ENCODE measurements around the gene KRT5. TPM values are rescaled to one million over a fixed set of nuclear protein-coding genes. Genes with fewer than 3 reads are reported as not detected.
"Not testable (repeated sequence)": the region's sequence is repeated elsewhere in the genome, so short reads cannot be mapped to it uniquely, and the experiment has no call there.

Gene KRT5
- total RNA-seq, 5 donors from 2014 or later (not counting 1 experiment from before 2014, with no cell fraction given), result not detected

- H3K4me1 ChIP-seq (ENCODE audit: control insufficient read depth in 1 of 2, extremely low read depth in 1 of 2, insufficient read depth in 2 of 2, low read length in 2 of 2); H3K4me1 Mint-ChIP-seq; H3K36me3 ChIP-seq (ENCODE audit: control insufficient read depth in 2 of 2, extremely low read depth in 1 of 2, insufficient read depth in 1 of 2, low read length in 1 of 2); H3K27ac Mint-ChIP-seq; POLR2A ChIA-PET; DNase-seq; H3K27ac ChIP-seq (ENCODE audit: low read length); H3K9me3 ChIP-seq; H3K4me3 Mint-ChIP-seq; H3K27me3 ChIP-seq (replicated peaks in 1 of 2; ENCODE audit: control insufficient read depth in 2 of 2, extremely low read depth in 1 of 2, insufficient read depth in 2 of 2, low read length in 1 of 2); H3K36me3 Mint-ChIP-seq; ATAC-seq (replicated peaks in 1 of 4); H3K9me3 Mint-ChIP-seq; H3K4me3 ChIP-seq (ENCODE audit: control insufficient read depth in 1 of 2, extremely low read depth in 1 of 2, low read length in 1 of 2): not testable (repeated sequence)
- H3K27me3 Mint-ChIP-seq, result peaks cover 10 to 28% of the 10 kb centered on the region in 2 donors
- CTCF ChIA-PET, result interaction anchor here in 1 of 2 donors (0.8 kb wide), 1 partner anchor 671 kb away, joined by 3 read pairs; no protein-coding TSS in a partner anchor
- 77% methylated on average over 6 of the region's 6 CpGs for WGBS (ENCODE audit: insufficient coverage)
These were observed 19.6 kb downstream of the KRT5 start for GRCh38 chr12:52500574-52500973.

GRCh38 chr12:52499806-52500560, 20.2 kb downstream of the KRT5 start:
- H3K9me3 Mint-ChIP-seq, result peaks cover 0 to 2% (median 0%) of the 10 kb centered on the region in 3 donors
- no peaks in the 10 kb centered on the region for H3K4me1 ChIP-seq (ENCODE audit: control insufficient read depth in 1 of 2, extremely low read depth in 1 of 2, insufficient read depth in 2 of 2, low read length in 2 of 2)
- H3K27me3 Mint-ChIP-seq, result peaks cover 10 to 22% of the 10 kb centered on the region in 2 donors
- H3K36me3 Mint-ChIP-seq, result no peaks in the 10 kb centered on the region
- H3K4me3 Mint-ChIP-seq, result no peak overlapping the region
- ChIA-PET POLR2A (no interaction called here), CTCF (interaction anchor here in 1 of 2 donors (0.8 kb wide), 1 partner anchor 670 kb away, joined by 3 read pairs; no protein-coding TSS in a partner anchor)
- no peak overlapping the region for H3K4me3 ChIP-seq (ENCODE audit: control insufficient read depth in 1 of 2, extremely low read depth in 1 of 2, low read length in 1 of 2)
- 60% methylated on average over 2 of the region's 5 CpGs for WGBS (ENCODE audit: insufficient coverage)
- no peak for DNase-seq
- H3K9me3 ChIP-seq, result no peaks in the 10 kb centered on the region
- H3K4me1 Mint-ChIP-seq, result peaks cover 0 to 4% (median 1%) of the 10 kb centered on the region in 3 donors
- no peak overlapping the region for H3K27ac Mint-ChIP-seq
- peaks cover 0 to 6% of the 10 kb centered on the region in 2 experiments for H3K27me3 ChIP-seq (replicated peaks in 1 of 2; ENCODE audit: control insufficient read depth in 2 of 2, extremely low read depth in 1 of 2, insufficient read depth in 2 of 2, low read length in 1 of 2)
- no peak overlapping the region for H3K27ac ChIP-seq (ENCODE audit: low read length)
- no peaks in the 10 kb centered on the region for H3K36me3 ChIP-seq (ENCODE audit: control insufficient read depth in 2 of 2, extremely low read depth in 1 of 2, insufficient read depth in 1 of 2, low read length in 1 of 2)
- no peak for ATAC-seq (replicated peaks in 1 of 4)

GRCh38 chr12:52498946-52499345, 21.2 kb downstream of the KRT5 start:
- Mint-ChIP-seq H3K4me1 (peaks cover 0 to 4% (median 1%) of the 10 kb centered on the region in 3 donors), H3K9me3 (peaks cover 0 to 2% (median 0%) of the 10 kb centered on the region in 3 donors), H3K4me3 (no peak overlapping the region), H3K27me3 (peaks cover 10 to 25% of the 10 kb centered on the region in 2 donors), H3K36me3 (no peaks in the 10 kb centered on the region), H3K27ac (no peak overlapping the region)
- Histone ChIP-seq H3K36me3 (ENCODE audit: control insufficient read depth in 2 of 2, extremely low read depth in 1 of 2, insufficient read depth in 1 of 2, low read length in 1 of 2) (no peaks in the 10 kb centered on the region), H3K27me3 (replicated peaks in 1 of 2; ENCODE audit: control insufficient read depth in 2 of 2, extremely low read depth in 1 of 2, insufficient read depth in 2 of 2, low read length in 1 of 2) (peaks cover 0 to 6% of the 10 kb centered on the region in 2 experiments), H3K9me3 (no peaks in the 10 kb centered on the region), H3K4me1 (ENCODE audit: control insufficient read depth in 1 of 2, extremely low read depth in 1 of 2, insufficient read depth in 2 of 2, low read length in 2 of 2) (no peaks in the 10 kb centered on the region), H3K4me3 (ENCODE audit: control insufficient read depth in 1 of 2, extremely low read depth in 1 of 2, low read length in 1 of 2) (no peak overlapping the region), H3K27ac (ENCODE audit: low read length) (no peak overlapping the region)
- POLR2A ChIA-PET, result interaction anchor here in 1 of 2 donors (0.6 kb wide), 1 partner anchor 269 kb away, joined by 3 read pairs; no protein-coding TSS in a partner anchor
- WGBS (ENCODE audit: insufficient coverage), result no CpG with 5 or more reads among the region's 1 CpG
- CTCF ChIA-PET, result no interaction called here
- ATAC-seq (replicated peaks in 1 of 4) (no peak), DNase-seq (no peak)

GRCh38 chr12:52497975-52498374, 22.2 kb downstream of the KRT5 start:
- Histone ChIP-seq H3K27ac (ENCODE audit: low read length) (no peak overlapping the region), H3K27me3 (replicated peaks in 1 of 2; ENCODE audit: control insufficient read depth in 2 of 2, extremely low read depth in 1 of 2, insufficient read depth in 2 of 2, low read length in 1 of 2) (peaks cover 0 to 9% of the 10 kb centered on the region in 2 experiments), H3K9me3 (no peaks in the 10 kb centered on the region), H3K4me3 (ENCODE audit: control insufficient read depth in 1 of 2, extremely low read depth in 1 of 2, low read length in 1 of 2) (no peak overlapping the region), H3K4me1 (ENCODE audit: control insufficient read depth in 1 of 2, extremely low read depth in 1 of 2, insufficient read depth in 2 of 2, low read length in 2 of 2) (no peaks in the 10 kb centered on the region), H3K36me3 (ENCODE audit: control insufficient read depth in 2 of 2, extremely low read depth in 1 of 2, insufficient read depth in 1 of 2, low read length in 1 of 2) (no peaks in the 10 kb centered on the region)
- POLR2A ChIA-PET, result no interaction called here
- Mint-ChIP-seq H3K4me1 (peaks cover 0 to 4% (median 1%) of the 10 kb centered on the region in 3 donors), H3K27me3 (peaks cover 16 to 26% of the 10 kb centered on the region in 2 donors), H3K36me3 (no peaks in the 10 kb centered on the region), H3K9me3 (peaks cover 0 to 2% (median 0%) of the 10 kb centered on the region in 3 donors), H3K4me3 (no peak overlapping the region), H3K27ac (no peak overlapping the region)
- DNase-seq, result no peak
- no peak for ATAC-seq (replicated peaks in 1 of 4)
- 87% methylated on average over 7 of the region's 7 CpGs for WGBS (ENCODE audit: insufficient coverage)
- CTCF ChIA-PET, result no interaction called here

- Histone ChIP-seq H3K9me3 (no peaks in the 10 kb centered on the region), H3K36me3 (ENCODE audit: control insufficient read depth in 2 of 2, extremely low read depth in 1 of 2, insufficient read depth in 1 of 2, low read length in 1 of 2) (no peaks in the 10 kb centered on the region), H3K27ac (ENCODE audit: low read length) (no peak overlapping the region), H3K4me3 (ENCODE audit: control insufficient read depth in 1 of 2, extremely low read depth in 1 of 2, low read length in 1 of 2) (no peak overlapping the region), H3K4me1 (ENCODE audit: control insufficient read depth in 1 of 2, extremely low read depth in 1 of 2, insufficient read depth in 2 of 2, low read length in 2 of 2) (no peaks in the 10 kb centered on the region), H3K27me3 (replicated peaks in 1 of 2; ENCODE audit: control insufficient read depth in 2 of 2, extremely low read depth in 1 of 2, insufficient read depth in 2 of 2, low read length in 1 of 2) (peaks cover 0 to 14% of the 10 kb centered on the region in 2 experiments)
- POLR2A ChIA-PET, result interaction anchor here in 1 of 2 donors (0.7 kb wide), 1 partner anchor 341 kb away, joined by 3 read pairs; no protein-coding TSS in a partner anchor
- Mint-ChIP-seq H3K27me3 (peaks cover 26 to 28% of the 10 kb centered on the region in 2 donors), H3K4me3 (no peak overlapping the region), H3K27ac (no peak overlapping the region), H3K4me1 (peaks cover 0 to 4% (median 1%) of the 10 kb centered on the region in 3 donors), H3K9me3 (peaks cover 0 to 2% (median 0%) of the 10 kb centered on the region in 3 donors), H3K36me3 (no peaks in the 10 kb centered on the region)
- CTCF ChIA-PET, result no interaction called here
- WGBS (ENCODE audit: insufficient coverage), result 80% methylated on average over 1 of the region's 4 CpGs
- DNase-seq, result no peak
- ATAC-seq (replicated peaks in 1 of 4), result no peak
These were observed 23.6 kb downstream of the KRT5 start for GRCh38 chr12:52496590-52497071.

- no CpG with 5 or more reads among the region's 2 CpGs for WGBS (ENCODE audit: insufficient coverage)
- H3K27ac Mint-ChIP-seq, result no peak overlapping the region
- CTCF ChIA-PET, result no interaction called here
These were observed 24.1 kb downstream of the KRT5 start for GRCh38 chr12:52496054-52496453.

More at GRCh38 chr12:52496054-52496453, 24.1 kb downstream of the KRT5 start:
- H3K36me3 ChIP-seq (ENCODE audit: control insufficient read depth in 2 of 2, extremely low read depth in 1 of 2, insufficient read depth in 1 of 2, low read length in 1 of 2), result no peaks in the 10 kb centered on the region
- Mint-ChIP-seq H3K4me1 (peaks cover 0 to 4% (median 1%) of the 10 kb centered on the region in 3 donors), H3K27me3 (peaks cover 32 to 33% of the 10 kb centered on the region in 2 donors), H3K9me3 (peaks cover 0 to 2% (median 0%) of the 10 kb centered on the region in 3 donors), H3K36me3 (no peaks in the 10 kb centered on the region), H3K4me3 (no peak overlapping the region)
- no peak overlapping the region for H3K4me3 ChIP-seq (ENCODE audit: control insufficient read depth in 1 of 2, extremely low read depth in 1 of 2, low read length in 1 of 2)
- no peaks in the 10 kb centered on the region for H3K9me3 ChIP-seq
- H3K27me3 ChIP-seq (replicated peaks in 1 of 2; ENCODE audit: control insufficient read depth in 2 of 2, extremely low read depth in 1 of 2, insufficient read depth in 2 of 2, low read length in 1 of 2), result peaks cover 0 to 14% of the 10 kb centered on the region in 2 experiments
- no peak overlapping the region for H3K27ac ChIP-seq (ENCODE audit: low read length)
- ATAC-seq (replicated peaks in 1 of 4) (no peak), DNase-seq (no peak)
- POLR2A ChIA-PET, result no interaction called here
- H3K4me1 ChIP-seq (ENCODE audit: control insufficient read depth in 1 of 2, extremely low read depth in 1 of 2, insufficient read depth in 2 of 2, low read length in 2 of 2), result no peaks in the 10 kb centered on the region

Measured in T-cell (primary cell).